Measurements from ENCODE around the gene CNGA2.

CNGA2 gene

DNA sequence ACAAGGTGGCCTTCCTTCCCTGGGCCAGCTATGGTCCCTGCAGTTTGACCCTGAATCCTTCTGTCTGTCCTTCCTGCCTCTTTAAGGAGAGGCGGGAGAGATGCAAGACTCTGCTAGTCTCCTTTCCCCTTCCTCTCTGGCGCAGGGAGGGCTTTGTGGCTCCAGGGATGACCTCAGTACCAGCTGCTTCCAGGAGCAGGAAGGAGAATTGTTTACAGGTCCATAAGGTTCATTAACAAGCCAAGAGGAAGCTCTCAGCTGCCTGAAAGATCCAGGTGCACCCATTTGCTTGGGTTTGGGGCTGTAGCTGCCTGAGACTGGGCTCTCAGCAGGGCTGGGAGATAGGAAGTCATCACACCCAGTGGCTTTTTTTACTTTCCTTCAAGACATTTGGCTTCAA is 22.8 kb upstream of the CNGA2 start:
- no peak for DNase-seq (ENCODE audit: low read depth, low spot score)

DNA sequence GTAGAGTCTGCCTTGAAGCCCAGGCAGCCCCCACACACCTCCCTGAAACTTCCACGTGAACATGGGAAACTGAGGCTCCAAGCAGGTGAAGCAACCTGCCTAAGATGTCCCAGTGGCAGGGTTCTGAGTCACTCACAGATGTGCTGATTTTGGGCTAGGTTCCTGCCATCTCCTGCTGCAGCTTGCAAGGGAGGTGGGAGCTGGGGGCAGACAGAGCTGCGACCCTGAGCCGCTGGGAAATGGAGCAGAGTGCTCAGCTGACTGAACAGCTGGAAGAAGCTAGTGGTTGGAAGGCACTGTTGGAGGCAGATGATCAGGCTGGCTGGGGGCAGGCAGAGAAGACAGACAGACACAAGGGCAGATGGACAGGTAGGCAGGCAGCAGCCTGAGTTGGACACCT is 22.3 kb upstream of the CNGA2 start:
- no peak for DNase-seq (ENCODE audit: low read depth, low spot score)

DNA sequence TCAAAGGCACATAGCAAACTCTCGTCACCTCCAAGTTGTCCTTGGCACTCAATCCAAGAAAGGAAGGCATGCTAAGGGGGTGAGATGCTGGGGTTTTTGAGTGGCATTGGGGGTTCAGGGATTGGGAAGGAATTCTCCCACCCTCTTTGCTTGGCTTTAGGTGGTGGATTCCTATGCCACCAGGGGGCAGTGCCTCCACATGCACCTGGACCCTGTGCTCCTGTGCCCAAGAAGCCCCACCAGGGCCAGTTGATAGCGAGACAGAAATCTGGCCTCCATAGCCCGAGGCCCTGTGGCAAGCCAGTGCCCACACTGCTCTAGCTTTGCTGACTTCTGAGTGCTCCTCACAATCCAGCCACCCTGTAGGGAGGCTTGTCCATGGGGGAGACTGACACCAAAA is 20.7 kb upstream of the CNGA2 start:
- DNase-seq (ENCODE audit: low read depth, low spot score): peak; percentile 33

DNA sequence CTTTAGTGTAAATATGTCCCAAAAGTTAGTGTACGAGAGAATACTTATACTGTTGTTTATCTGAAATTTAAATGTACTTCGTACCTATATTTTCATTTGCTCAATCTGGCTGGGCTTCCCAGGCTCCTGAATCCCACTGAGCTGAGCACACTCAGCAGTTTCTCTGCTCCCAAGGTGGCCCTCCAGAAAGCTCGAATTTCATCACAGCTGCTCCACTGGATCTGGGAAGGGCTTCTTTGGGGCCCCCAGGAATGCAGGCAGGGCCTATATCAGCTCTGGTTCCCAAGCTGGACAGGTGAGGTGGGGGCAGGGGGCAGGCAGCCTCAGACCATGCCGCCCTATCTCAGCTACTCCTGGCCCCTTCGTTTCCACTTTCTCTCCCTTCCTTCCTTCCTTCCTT is 20.2 kb upstream of the CNGA2 start:
- no peak for DNase-seq (ENCODE audit: low read depth, low spot score)

DNA sequence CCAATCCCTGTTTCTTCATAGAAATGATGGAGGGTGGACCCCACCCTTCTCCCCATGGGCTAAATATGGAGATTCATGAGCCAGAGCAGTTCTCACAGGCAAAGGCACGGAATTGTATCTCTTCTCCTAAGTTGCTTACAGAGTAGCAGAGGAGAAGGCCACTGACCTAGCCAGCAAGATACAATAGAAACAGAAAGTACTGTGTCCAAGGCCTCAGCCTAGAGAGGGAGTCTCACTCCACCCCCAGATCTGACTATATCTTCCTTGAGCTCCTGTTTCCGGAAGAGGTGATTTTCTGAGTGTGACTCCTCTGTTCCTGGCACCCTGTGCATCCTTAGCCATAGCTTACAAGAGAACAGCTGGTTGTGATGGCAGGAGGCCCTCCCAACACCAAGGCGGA is 18.8 kb upstream of the CNGA2 start, which contains the start of gene FATE1:
FATE1 (plus strand) TSS at position 284 of the 400 bp plus-strand sequence; CDS start at position 369, 85 bp downstream.
- no peak for DNase-seq (ENCODE audit: low read depth, low spot score)

DNA sequence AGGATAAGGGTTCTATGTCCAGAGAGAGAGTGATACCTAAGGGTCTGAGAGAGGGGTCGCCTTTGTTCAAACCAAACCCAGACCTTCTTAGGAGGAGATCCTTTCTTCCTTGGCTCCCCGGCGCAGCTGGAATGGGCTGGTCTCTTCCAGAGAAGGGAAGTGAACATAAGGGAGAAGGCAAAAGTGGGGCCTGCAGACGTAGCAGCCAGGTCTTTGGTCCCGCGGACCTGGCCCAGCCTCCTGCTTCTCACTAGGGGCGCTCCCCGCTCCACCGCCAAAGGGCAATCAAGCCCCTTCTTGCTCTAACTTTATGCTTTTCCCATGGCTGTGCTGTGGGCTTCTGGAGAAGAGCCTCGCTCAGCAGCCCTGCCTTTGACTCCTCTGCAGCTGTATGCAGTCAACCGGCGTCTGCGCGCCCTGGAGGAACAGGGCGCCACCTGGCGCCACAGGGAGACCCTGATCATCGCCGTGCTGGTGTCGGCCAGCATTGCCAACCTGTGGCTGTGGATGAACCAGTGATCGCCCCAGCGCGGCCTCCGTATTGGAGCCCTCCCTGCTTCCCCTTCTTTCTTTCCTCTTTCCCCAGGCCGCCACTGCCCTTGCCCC is 12.2 kb upstream of the CNGA2 start:
- peak; percentile 46 for DNase-seq (ENCODE audit: low read depth, low spot score)

DNA sequence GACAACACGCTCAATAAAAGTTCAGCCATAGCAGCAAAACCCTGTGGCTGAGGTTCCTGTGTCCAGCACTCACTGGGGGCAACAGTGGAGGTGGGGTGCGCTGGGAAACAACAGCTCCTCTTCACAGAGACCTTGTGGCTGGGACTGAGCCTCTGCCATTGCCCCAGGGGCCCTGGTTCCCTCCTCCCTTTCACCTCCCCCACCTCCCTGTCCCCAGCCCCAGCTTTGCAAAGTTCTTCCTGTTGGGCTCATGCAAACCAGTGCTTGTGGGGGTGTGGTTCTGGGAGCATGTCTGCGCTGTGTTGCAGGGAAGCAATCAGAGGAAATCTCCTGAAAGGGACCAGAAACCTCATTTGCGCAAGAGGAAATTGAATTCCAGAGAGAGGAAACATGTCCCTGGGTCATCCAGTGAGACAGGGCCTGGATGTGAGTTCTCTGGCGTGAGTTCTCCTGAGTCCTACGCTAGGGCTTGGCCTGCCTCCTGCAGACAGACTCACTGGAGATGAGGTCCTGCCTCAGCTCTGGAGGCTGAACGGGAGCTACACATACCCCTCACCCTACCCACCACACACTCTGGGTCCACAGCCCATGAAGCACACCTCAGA is 11.3 kb upstream of the CNGA2 start:
- DNase-seq (ENCODE audit: low read depth, low spot score): no peak

DNA sequence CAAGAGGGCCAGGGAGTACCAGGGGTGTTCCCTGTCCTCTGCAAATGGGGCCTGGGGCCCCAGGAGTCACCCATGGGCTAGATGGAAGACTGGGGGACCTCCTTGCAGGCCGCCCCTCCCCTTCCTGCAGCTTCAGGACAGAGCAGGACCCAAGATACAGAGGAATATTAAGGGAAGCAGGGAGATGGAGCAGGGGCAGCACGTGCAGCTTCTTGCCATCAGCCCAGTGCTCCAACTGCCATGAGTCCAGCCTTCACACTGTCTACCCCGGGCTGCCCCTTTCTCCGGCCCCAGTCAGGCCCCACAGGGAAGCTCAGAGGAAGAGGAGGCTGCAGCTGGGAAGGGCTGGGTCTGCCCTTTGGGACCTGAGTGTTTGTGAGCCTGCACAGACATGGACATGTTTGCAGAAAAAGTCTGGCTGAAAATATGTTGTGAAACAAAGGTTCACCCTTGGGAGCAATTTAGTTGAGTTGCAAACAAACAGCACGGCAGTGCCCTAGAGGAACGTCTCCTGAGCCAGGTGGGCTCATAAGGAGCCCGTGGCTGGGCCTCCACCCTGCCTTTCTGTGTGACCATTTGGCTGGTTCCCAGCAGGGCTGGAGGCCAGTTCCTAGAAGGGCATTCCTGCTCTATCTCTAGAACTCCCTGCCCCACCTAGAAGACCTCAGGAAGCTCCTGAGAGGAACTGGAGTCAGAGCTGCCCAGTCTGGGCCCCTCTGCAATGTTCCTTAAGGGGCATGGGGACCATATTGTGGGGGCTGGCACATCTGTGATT is 9.8 kb upstream of the CNGA2 start:
- DNase-seq (ENCODE audit: low read depth, low spot score): no peak

DNA sequence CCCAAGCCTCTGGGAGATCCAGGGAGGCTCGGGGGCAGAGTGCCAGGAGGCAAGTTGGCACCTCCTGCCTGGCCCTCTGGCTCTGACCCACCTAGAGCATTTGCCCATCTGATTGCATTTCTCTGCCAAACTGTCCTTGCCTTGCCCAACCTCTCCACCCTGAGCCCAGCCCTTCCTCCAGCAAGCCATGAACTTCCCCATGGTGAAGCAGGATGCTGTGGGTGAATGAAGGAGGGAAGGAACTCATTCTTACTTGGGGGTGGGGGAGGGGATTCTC is 9.3 kb upstream of the CNGA2 start:
- DNase-seq (ENCODE audit: low read depth, low spot score): no peak

DNA sequence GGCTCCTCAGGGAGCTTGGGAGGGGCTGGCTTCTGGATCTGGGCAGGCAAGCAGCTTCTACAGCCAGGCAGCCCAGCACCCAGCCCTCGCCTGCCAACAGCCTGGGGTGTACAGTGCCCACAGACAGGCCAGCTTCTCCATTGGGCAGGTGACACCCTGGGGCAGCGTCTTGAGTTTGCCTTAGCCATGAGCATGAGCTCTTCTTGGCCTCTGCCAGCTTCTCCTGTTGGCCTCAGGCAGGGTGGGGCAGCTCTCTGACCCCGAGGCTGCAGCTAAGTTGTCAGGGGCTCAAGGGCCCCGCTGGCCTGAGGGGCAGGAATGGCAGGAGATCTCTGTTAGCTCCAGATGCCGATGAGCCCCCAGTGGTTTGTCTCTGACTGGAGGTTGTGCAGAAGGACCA is 7.8 kb upstream of the CNGA2 start:
- no peak for DNase-seq (ENCODE audit: low read depth, low spot score)

DNA sequence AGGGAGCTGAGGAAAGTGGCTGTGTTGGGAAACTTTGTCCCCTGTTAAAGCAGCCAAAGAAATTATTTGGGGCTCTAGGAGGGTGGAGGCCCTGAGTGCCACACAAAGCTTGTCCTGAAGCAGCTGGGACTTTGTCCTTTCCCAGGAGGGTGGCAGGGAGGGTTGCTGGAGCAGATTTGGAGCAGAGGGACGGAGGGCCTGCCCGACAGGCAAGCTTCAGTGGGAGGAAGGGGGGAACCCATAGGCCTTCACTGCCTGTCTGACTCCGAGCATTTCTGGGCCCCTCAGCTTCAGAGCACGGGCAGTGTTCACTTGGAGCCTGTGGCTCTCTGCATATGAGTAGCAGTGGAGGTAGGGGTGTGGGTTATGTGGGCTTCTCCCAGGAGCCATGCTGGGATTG is 7.2 kb upstream of the CNGA2 start:
- no peak for DNase-seq (ENCODE audit: low read depth, low spot score)

DNA sequence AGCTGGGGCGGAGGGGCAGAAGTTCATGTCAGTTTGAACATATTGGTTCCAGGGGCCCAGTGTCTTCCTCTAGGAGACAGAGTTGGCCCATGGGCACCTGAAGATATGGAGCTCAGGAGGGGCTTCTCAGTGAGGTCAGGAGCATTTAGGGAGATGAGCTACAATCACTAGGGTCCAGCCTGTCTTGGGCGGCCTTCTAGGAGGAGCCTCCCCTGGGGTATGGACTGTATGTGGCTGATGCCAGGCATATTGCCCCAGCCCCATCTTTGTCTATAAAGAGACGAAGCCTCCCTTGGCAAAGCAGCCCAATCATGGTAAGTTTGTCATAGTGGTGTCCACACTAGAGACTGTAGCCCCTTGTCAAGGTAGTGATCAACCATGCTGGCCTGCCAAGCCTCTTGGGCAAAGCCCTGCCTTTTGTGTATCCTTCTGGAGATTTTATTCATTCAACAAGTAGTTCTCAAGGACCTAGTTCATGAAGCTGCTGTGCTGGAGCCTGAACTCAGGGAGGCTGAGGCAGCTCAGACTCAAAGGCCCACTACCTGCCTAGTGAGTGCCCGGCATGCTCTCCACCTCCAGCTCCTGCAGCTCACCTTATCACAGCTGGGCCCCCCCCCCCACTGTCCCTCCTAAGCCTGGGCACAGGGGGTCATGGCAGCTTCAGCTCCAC is 5.4 kb upstream of the CNGA2 start:
- DNase-seq (ENCODE audit: low read depth, low spot score): no peak

DNA sequence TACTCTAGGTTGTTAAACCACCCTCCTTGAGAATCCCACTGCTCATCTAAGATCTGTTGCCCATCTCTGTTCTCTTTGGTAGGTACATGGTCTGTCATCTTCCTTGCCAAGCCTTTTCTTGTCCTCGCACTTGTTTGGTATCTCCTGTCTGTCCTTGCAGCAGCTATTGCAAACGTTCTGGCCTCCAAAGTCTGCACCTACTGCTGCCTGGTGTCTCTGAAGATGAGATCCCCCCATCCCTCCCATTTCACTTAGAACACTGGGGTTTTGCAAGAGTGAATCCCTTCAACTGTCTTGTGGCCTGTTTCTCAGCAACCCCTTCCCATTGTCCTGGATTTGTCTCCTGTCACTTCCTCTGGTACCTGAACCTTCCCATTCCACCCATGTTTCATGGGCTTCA is 673 bp downstream of the CNGA2 start:
- no peak for DNase-seq (ENCODE audit: low read depth, low spot score)

DNA sequence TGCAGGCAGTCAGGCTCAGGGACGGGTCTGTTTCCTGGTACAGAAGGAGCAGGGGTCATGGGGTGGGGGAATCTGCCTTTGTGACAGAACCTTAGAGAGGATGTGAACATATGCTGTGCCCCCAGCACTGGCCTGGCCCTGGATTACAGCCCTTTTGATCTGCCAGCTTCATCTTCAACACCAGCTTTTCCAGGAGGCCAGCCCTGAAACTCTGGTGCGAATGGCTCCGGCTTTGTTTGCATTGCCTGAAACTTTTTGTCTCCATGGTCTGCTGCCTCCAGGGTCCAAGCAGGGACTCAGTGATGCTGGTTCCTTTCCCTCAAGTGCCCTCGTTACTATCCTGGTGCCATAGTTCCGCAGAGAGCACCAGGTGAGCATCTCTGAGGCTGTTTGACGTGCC is 2.1 kb downstream of the CNGA2 start:
- no peak for DNase-seq (ENCODE audit: low read depth, low spot score)

DNA sequence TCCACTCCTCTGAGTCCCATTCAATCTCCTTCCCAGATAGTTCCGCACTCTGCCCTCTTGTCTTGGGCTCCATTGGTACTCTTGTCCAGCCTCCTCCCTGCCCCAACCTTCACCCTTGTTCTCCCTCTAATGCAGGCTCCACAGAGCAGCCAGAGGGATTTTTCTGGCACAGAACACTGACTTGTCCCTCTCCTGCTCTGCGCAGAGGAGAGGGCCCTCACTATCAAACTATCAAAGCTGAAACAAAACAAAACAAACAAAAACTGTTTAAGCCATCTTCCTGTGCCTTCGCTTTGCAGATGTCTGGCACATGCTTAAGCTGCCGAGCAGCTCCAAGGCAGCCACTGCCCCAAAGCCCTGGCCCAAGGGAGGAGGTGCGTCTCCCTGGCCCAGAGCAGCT is 2.9 kb downstream of the CNGA2 start:
- no peak for DNase-seq (ENCODE audit: low read depth, low spot score)

DNA sequence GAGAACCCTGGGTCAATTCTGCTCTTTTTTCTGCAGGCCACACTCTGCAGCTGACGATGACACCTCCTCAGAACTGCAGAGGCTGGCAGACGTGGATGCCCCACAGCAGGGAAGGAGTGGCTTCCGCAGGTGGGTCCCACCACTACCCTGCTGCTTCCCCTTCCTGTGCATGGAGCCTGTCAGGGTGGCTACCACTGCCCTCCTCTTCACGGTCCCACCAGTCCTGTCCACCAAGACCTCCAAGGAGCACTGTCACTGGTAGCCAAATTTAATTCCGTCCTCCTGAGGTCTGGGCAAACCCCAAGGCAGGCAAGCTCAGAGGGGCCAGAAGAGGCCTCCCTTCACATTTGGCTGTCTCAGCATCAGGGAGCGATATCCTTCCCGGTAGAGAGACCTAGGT is 4.2 kb downstream of the CNGA2 start:
- no peak for DNase-seq (ENCODE audit: low read depth, low spot score)

DNA sequence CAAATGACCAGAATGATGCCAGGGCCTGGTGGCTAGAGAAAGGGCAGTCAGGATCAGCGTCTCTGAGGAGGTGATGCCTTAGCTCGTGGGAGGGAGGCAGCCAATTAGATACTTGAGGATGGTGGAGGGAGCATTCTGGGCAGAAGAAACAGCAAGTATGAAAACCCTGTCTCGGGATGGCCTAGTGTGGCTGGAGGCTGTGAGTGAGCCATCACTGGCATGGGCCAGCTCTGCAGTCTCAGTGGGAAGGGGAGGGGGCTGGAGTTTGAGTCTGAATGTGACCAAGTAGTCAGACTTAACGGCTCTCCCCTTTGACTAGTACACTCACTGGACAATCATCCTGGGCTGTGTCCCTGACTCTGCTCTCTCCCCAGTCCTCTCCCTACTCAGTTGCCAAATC is 7.1 kb downstream of the CNGA2 start:
- DNase-seq (ENCODE audit: low read depth, low spot score): no peak

DNA sequence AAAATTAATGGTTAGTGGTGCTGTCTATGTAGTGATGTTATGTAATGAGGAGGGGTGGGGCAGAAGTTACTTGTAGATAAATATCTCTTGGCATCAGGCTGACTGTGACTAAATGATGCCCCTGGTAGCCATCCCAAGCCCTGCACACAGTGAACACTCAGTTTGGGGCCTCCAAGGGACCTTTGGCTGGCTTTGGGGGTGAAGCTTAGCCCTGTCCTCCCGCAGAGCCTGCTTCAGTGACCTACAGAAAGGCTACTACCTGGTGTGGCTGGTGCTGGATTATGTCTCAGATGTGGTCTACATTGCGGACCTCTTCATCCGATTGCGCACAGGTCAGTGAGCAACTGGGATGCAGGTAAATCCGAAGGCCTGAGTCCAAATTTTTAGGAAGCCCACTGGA is 7.8 kb downstream of the CNGA2 start:
- no peak for DNase-seq (ENCODE audit: low read depth, low spot score)

DNA sequence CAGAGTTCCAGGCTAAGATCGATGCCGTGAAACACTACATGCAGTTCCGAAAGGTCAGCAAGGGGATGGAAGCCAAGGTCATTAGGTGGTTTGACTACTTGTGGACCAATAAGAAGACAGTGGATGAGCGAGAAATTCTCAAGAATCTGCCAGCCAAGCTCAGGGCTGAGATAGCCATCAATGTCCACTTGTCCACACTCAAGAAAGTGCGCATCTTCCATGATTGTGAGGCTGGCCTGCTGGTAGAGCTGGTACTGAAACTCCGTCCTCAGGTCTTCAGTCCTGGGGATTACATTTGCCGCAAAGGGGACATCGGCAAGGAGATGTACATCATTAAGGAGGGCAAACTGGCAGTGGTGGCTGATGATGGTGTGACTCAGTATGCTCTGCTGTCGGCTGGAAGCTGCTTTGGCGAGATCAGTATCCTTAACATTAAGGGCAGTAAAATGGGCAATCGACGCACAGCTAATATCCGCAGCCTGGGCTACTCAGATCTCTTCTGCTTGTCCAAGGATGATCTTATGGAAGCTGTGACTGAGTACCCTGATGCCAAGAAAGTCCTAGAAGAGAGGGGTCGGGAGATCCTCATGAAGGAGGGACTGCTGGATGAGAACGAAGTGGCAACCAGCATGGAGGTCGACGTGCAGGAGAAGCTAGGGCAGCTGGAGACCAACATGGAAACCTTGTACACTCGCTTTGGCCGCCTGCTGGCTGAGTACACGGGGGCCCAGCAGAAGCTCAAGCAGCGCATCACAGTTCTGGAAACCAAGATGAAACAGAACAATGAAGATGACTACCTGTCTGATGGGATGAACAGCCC is 9.3 kb downstream of the CNGA2 start:
- no peak for DNase-seq (ENCODE audit: low read depth, low spot score)

DNA sequence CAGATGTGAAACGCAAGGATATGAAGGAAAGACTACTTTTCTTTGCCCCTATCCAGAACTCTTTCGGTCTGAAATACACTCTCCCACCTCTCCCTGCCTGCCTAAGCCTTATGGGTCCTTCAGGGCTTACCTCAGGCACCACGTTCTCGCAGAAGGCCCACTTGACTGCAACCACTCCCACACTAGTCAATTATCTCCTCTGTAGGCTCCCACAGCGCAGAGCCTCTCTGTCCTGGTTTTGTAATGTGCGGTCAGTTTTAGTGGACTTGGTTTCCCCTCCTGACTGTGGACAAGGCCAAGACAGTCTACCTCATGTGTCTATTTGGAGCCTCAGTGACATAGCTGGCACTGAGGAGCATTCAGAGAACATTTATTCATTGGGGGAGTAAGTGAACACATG is 11.1 kb downstream of the CNGA2 start:
- DNase-seq (ENCODE audit: low read depth, low spot score): no peak

DNA sequence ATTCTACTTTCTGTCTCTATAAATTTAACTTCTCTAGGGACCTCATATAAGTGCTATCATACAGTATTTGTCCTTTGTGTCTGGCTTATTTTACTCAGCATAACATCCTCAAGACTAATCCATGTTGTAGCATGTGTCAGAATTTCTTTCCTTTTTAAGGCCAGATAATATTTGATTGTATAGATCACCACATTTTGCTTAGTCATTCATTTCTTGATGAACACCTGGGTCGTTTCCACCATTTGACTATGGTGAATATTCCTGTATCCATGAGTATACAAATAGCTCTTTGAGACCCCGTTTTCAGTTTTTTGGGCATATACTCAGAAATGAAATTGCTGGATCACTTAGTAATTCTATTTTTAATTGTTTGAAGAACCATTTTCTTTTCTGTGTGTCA is 12.0 kb downstream of the CNGA2 start:
- no peak for DNase-seq (ENCODE audit: low read depth, low spot score)

DNA sequence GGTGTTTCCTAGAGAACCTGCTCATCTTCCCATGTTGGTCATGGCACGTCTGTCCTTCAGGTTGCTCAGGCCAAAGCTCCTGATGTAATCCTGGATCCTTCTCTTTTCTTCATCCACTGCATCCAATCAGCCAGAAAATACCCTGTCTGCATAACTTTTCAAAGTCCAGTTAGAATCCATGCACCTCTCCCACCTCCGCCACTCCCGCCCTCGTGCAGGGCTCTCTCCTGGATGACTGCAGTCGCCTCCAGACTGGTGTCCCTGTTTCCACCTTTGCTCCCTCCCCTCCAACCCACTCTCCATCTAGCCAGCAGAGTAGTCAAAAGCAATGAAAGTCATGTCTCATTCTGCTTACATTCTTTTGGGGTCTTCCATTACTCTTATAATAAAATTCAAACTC is 16.0 kb downstream of the CNGA2 start:
- DNase-seq (ENCODE audit: low read depth, low spot score): no peak

All from astrocyte of the hippocampus (primary cell).